ENCODE data around the gene COG7.

The COG7 gene

DNA sequence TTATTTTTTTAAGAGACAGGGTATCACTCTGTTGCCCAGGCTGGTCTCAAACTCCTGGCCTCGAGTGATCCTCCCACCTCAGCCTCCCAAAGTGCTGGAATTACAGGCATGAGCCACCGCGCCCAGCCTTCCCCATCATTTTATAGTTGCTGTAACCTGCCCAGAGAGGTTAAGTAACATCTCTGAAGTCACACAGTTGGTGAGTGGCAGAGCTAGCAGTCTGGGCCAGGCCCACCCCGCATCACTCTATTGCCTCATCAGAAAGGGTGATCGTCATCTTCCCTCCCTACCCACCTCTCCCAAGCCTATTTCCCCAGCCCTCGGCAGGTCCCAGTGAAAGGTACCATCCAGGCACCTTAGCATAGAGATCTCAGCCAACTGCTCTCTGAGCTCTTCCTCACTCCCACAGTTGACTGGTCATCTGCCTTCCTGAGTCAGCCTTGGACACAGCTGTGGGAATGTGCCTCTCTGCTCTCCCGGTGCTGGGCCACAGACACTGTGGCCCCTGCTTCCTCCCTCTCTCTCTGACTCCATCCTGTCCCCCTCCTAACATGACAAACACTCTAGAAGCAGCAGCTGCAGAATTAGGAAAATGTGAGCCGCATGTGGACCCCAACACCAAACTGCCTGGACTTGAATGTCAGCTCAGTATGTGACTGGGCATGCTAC lies 93.8 kb downstream of the COG7 start:
- no peak for DNase-seq (ENCODE audit: low spot score)

- no peak for DNase-seq (ENCODE audit: low spot score)
Observed at GRCh38 chr16:23357761-23358290, 95.2 kb downstream of the COG7 start.

DNA sequence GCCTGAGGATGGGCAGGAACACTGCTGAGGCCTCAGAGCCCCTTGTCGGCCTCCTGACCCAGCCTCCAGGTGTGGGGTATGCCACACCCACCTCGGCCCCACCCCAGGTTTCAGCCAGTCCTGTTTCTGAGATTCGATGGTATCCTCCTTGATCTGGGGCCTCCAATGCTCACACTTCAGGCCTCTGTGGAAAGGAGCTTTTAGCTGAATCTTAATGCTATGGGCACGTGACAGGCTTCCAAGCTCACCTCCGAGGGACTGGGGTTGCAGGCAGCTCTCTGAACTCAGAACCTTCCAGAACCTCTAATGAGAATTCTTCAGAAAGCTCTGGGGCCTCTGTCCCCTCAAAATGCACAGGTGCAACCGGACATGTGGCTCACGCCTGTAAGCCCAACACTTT lies 96.0 kb downstream of the COG7 start:
- DNase-seq (ENCODE audit: low spot score), result no peak

- no peak for DNase-seq (ENCODE audit: low spot score)
Observed at GRCh38 chr16:23355106-23355670, 97.8 kb downstream of the COG7 start.

GRCh38 chr16:23354246-23354645 lies 98.7 kb downstream of the COG7 start:
- DNase-seq (ENCODE audit: low spot score), result no peak

DNA sequence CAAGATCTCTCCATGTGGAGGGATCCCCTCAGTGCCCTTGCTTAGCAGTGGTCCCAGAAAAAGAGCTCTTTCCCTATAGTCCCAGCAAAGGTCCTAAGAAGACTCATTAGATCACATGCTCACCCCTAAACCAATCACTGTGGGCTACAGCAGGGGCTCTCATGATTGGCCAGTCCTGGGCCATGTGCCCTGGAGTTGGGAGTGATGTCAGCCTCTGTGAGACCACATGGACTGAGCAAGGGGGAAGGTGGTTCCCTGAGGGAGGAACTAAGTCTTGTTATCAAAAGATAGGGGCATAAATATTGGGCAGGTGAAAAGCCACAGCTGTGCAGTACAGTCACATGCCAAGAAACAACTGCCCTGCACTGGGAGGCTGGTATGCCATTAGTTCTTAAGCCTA lies 99.5 kb downstream of the COG7 start:
- no peak for DNase-seq (ENCODE audit: low spot score)

DNA sequence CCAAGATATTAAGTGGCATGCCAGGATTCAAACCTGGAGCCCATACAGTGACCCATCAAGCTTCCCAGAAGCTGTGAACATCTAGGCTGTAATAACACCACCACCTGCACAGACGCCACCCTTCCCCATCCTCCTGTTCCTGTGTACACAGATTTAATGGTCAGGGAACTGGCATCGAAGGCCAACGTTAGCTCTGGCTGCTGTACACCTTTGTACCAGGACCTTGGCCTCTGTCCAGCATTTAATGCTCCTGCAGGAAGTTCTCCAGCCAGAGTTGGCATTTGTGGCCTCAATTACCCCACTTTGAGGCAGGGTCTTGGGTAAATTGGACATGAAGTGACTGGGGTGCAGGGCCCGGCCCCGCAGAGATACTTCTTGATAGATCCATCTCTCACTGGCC lies 101.6 kb downstream of the COG7 start:
- no peak for DNase-seq (ENCODE audit: low spot score)

DNA sequence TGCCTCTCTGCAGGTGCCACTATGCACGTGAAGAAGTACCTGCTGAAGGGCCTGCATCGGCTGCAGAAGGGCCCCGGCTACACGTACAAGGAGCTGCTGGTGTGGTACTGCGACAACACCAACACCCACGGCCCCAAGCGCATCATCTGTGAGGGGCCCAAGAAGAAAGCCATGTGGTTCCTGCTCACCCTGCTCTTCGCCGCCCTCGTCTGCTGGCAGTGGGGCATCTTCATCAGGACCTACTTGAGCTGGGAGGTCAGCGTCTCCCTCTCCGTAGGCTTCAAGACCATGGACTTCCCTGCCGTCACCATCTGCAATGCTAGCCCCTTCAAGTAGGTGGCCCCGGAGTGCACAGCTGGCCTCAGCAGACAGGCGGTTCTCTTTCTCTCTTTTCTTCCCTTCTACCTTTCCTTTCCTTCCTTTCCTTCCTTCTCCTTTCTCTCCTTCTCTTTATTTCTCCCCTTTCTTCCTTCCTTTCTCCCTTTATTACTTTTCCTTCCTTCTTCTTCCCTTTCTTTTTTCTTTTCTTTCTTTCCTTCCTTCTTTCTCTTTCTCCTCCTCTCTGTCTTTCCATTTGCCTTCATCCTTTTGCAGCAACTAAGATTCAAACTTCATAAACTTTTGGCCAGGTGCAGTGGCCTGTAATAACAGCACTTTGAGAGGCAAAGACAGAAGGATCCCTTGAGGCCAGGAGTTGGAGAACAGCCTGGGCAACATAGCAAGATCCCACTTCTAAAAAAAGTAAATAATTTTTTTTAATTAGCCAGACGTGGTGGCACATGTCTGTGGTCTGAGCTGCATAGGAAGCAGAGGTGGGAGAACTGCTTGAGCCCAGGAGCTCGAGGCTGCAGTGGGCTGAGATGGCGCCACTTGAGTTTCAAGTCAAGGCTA lies 104.2 kb downstream of the COG7 start:
- no peak for DNase-seq (ENCODE audit: low spot score)

DNA sequence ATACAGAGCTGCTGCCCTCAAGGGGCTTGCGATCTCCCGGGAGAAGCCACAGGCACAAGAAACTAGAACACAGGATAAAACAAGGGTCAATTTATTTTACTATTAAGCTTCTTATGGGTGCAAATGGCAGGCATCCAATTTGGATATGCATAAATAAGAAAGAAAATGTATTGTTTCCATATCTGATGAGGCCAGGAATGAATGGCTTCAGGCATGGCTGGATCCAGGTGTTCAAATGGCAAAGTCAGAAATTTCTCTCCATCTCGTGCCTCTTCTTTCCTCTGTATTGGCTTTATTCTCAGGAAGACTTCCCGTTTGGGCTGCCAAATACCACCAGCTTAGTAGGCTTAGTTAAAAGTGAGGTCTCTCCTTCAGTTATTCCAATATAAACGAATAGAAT lies 107.8 kb downstream of the COG7 start:
- DNase-seq (ENCODE audit: low spot score), result no peak

- no peak for DNase-seq (ENCODE audit: low spot score)
Observed at GRCh38 chr16:23343643-23344612, 109.1 kb downstream of the COG7 start.

- no peak for DNase-seq (ENCODE audit: low spot score)
Observed at GRCh38 chr16:23342083-23342640, 110.8 kb downstream of the COG7 start.

- no peak for DNase-seq (ENCODE audit: low spot score)
Observed at GRCh38 chr16:23339787-23340186, 113.2 kb downstream of the COG7 start.
